Body of pancreas (tissue), 4 donors: ENCODE measurements around the gene HILPDA. TPM values are rescaled to one million over a fixed set of nuclear protein-coding genes. Genes with fewer than 3 reads are reported as not detected.

Experiments used
- ATAC-seq: fragments of 150-250 bp; one replicate; pipeline ENCODE4 v1.9.1; 2016
- DNase-seq, 4 donors: peaks; one replicate each; pipeline ENCODE4 v3.0.0-alpha.2; 2019
- H3K27ac ChIP-seq, 4 donors: fragments of 200-600 bp; sonication (generic); 1 replicate in 3 of 4; 2 replicates in 1 of 4; pipeline versions ENCODE4 v1.5.1 to v1.6.1; 2016 to 2019; ENCODE audit warnings: mild to moderate bottlenecking in 1 of 4, mixed read lengths in 1 of 4, moderate library complexity in 1 of 4
- H3K27me3 ChIP-seq, 2 donors: fragments of 200-600 bp; sonication (generic); one replicate each; pipeline ENCODE4 v1.6.0; 2016; ENCODE audit warnings: mild to moderate bottlenecking in 1 of 2
- H3K36me3 ChIP-seq, 2 donors: fragments of 200-600 bp; sonication (generic); replicated peaks in 1 of 2; 2 replicates each; pipeline ENCODE4 v1.5.1; 2016; ENCODE audit warnings: low read depth in 2 of 2; ENCODE audit not compliant: insufficient read depth in 1 of 2
- H3K4me1 ChIP-seq: fragments of 200-600 bp; sonication (generic); one replicate; pipeline ENCODE4 v1.6.0; 2016
- H3K4me3 ChIP-seq, 2 donors: fragments of 200-600 bp; sonication (generic); 1 replicate in 1 of 2; 2 replicates in 1 of 2; pipeline ENCODE4 v1.5.1; 2016 to 2019
- H3K9me3 ChIP-seq, 3 donors: fragments of 200-600 bp; sonication (generic); 1 replicate in 2 of 3; 2 replicates in 1 of 3; pipeline ENCODE4 v1.5.1; 2016
- CTCF ChIP-seq, 7 experiments: fragments of 450-650 bp in 4 of 7; fragments of 200-600 bp in 3 of 7; sonication (generic) in 3 of 7; IDR thresholded peaks; one replicate each; pipeline ENCODE4 v1.5.1; 2016 to 2019; ENCODE audit warnings: antibody characterized with exemption in 7 of 7
- POLR2A ChIP-seq, 3 donors: fragments of 450-650 bp; IDR thresholded peaks; one replicate each; pipeline ENCODE4 v1.6.1; 2016; ENCODE audit warnings: antibody characterized with exemption in 3 of 3, mild to moderate bottlenecking in 2 of 3
- WGBS, 2 donors: methylation state at CpG; one replicate each; pipeline ENCODE4 v1.1.5; 2017; 5-methylcytosine and 5-hydroxymethylcytosine counted together
- intact Hi-C: fragments of 100-400 bp; cut with DNase I; formaldehyde crosslinking; loops from one replicate; pipeline ENCODE4 v1.15.1; 2023
- total RNA-seq, 2 donors: library from RNA; depleted of rRNA; stranded (reverse); fragments of >200 nt; gene quantifications; one replicate each; pipeline ENCODE4 v1.1.0, GENCODE V29; 2016

The HILPDA gene
- total RNA-seq, 2 donors from 2014 or later: 7.9 to 9.1 TPM

- DNase-seq: no peak
- intact Hi-C loops: no loop called here
- no peak for ATAC-seq
- H3K4me3 ChIP-seq: peak overlapping the region in 1 of 2 donors; percentile 7
- peaks cover 28% of the 10 kb centered on the region for H3K4me1 ChIP-seq
- H3K27ac ChIP-seq: peak overlapping the region in 3 of 4 donors; percentile 81 to 86 (median 82)
- H3K9me3 ChIP-seq: no peaks in the 10 kb centered on the region
- TF ChIP-seq POLR2A (IDR thresholded peaks at IDR 0.05) (no peak), CTCF (IDR thresholded peaks at IDR 0.05) (no peak)
- 42 to 61% methylated on average over 16 to 25 of the region's 25 CpGs for WGBS, 2 donors
- no peaks in the 10 kb centered on the region for H3K36me3 ChIP-seq
- H3K27me3 ChIP-seq: no peaks in the 10 kb centered on the region
Observed at GRCh38 chr7:128408709-128409595, 46.7 kb upstream of the HILPDA start.

- intact Hi-C loops: no loop called here
- Histone ChIP-seq H3K4me1 (peaks cover 20% of the 10 kb centered on the region), H3K4me3 (peak within 1 kb of the TSS; percentile 7 to 20), H3K27me3 (no peaks in the 10 kb centered on the region), H3K27ac (peak within 1 kb of the TSS; percentile 63 to 86 (median 82)), H3K36me3 (no peaks in the 10 kb centered on the region), H3K9me3 (no peaks in the 10 kb centered on the region)
- 1 to 40% methylated on average over 3 to 87 of the region's 87 CpGs for WGBS, 2 donors
- DNase-seq (peak; percentile 87 to 92 (median 88)), ATAC-seq (peak; percentile 82)
- TF ChIP-seq CTCF (IDR thresholded peaks at IDR 0.05): no peak
- peak; percentile 36 to 66 (median 49) for TF ChIP-seq POLR2A (IDR thresholded peaks at IDR 0.05)
Observed at GRCh38 chr7:128409596-128410450, 45.9 kb upstream of the HILPDA start, which contains the start of gene IMPDH1. Gene IMPDH1 (minus strand): TSS chr7:128409982. CDS start chr7:128409901, 81 bp downstream.

- Histone ChIP-seq H3K9me3 (no peaks in the 10 kb centered on the region), H3K4me3 (peak overlapping the region; percentile 7 to 20), H3K27ac (peak overlapping the region; percentile 63 to 86 (median 82)), H3K27me3 (no peaks in the 10 kb centered on the region), H3K4me1 (peaks cover 14% of the 10 kb centered on the region), H3K36me3 (no peaks in the 10 kb centered on the region)
- no peak for DNase-seq
- 0% methylated on average over 5 to 6 of the region's 6 CpGs for WGBS, 2 donors
- ATAC-seq: peak; percentile 20
- intact Hi-C loops: no loop called here
- TF ChIP-seq CTCF (IDR thresholded peaks at IDR 0.05) (no peak), POLR2A (IDR thresholded peaks at IDR 0.05) (no peak)
Observed at GRCh38 chr7:128410451-128410753, 45.3 kb upstream of the HILPDA start.

DNA sequence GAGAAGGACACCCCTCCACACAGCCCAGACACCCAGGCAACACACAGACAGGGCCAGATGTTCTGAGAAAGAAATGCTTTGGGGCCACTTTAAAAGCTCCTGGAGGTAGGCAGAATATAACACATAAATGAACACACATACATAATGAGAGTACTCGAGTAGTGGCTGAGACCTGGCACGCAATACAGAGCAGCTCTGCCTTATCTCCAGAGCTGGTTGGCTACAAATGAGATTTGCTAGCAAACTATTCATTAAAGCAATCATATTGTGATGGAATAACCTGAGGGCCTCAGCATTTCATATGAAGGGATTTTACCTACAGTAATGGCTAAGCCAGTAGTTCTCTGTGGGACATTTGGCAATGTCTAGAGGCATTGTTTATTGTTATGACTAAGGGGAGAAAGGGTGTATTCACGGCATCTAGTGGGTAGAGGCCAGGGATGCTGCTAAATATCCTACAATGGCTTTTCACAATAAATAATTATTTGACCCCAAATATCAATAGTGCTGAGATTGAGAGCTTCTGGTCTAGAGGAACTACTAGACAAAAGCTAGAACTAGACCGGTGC, 40.4 kb upstream of the HILPDA start:
- TF ChIP-seq CTCF (IDR thresholded peaks at IDR 0.05) (no peak), POLR2A (IDR thresholded peaks at IDR 0.05) (no peak)
- intact Hi-C loops: no loop called here
- no peak for DNase-seq
- ATAC-seq: no peak
- H3K4me3 ChIP-seq: no peak overlapping the region
- H3K27ac ChIP-seq: no peak overlapping the region
- no peaks in the 10 kb centered on the region for H3K27me3 ChIP-seq
- no peaks in the 10 kb centered on the region for H3K36me3 ChIP-seq
- WGBS, 2 donors: 58 to 68% methylated on average over 4 of the region's 4 CpGs
- peaks cover 3% of the 10 kb centered on the region for H3K4me1 ChIP-seq
- H3K9me3 ChIP-seq: no peaks in the 10 kb centered on the region
